ENCODE measurements around the gene BAX. TPM values are rescaled to one million over a fixed set of nuclear protein-coding genes. Genes with fewer than 3 reads are reported as not detected.

Gene BAX
- total and polyA plus RNA-seq, 2 of the 4 experiments (the other 2 are of a cell fraction) = 23.3 to 169 TPM

- Histone ChIP-seq H3K4me3 (ENCODE audit: insufficient read depth, low read depth, low read length) (peak overlapping the region; percentile 93), H3K4ac (ENCODE audit: low read depth, low read length) (peak overlapping the region; percentile 54), H2AFZ (replicated peaks; ENCODE audit: low read length, poor library complexity) (peak overlapping the region; percentile 90), H2BK20ac (ENCODE audit: low read depth, low read length) (no peak overlapping the region; the same call in 1 of the 2 replicates), H3K4me1 (ENCODE audit: control insufficient read depth, insufficient read depth, low read length) (peaks cover 8% of the 10 kb centered on the region), H3K14ac (replicated peaks; ENCODE audit: low read depth, low read length) (peak overlapping the region; percentile 46), H4K20me1 (ENCODE audit: insufficient read depth, low read length) (0 out of 2 replicates have a peak, but pooled peaks cover 2% of the 10 kb centered on the region), H2BK15ac (ENCODE audit: low read depth, low read length) (no peak overlapping the region), H3K79me1 (ENCODE audit: low read depth in 1 of 2, low read length in 2 of 2) (peaks cover 19 to 38% of the 10 kb centered on the region in 2 experiments), H3K9me3 (ENCODE audit: control insufficient read depth, insufficient read depth, low read length) (no peaks in the 10 kb centered on the region), H3K27me3 (ENCODE audit: control insufficient read depth, insufficient read depth, low read length) (no peaks in the 10 kb centered on the region), H3K27ac (ENCODE audit: insufficient read depth, low read length) (peak overlapping the region; percentile 55), H3K56ac (ENCODE audit: extremely low read depth, insufficient read depth, low read length) (peak overlapping the region; percentile 63), H3K18ac (ENCODE audit: low read depth, low read length) (peak overlapping the region; percentile 30; the same call in 1 of the 2 replicates), H2BK120ac (ENCODE audit: low read depth, low read length) (peak overlapping the region; percentile 21), H3K9ac (ENCODE audit: low read depth, low read length) (peak overlapping the region; percentile 59), H4K91ac (ENCODE audit: insufficient read depth, low read depth, low read length) (peak overlapping the region; percentile 65), H3K4me2 (ENCODE audit: low read depth, low read length) (peak overlapping the region; percentile 83), H2AK5ac (ENCODE audit: low read depth, low read length) (peak overlapping the region; percentile 5; the same call in 1 of the 2 replicates), H4K8ac (ENCODE audit: low read depth in 2 of 2, low read length in 2 of 2) (peak overlapping the region; percentile 85 to 89), H3K23ac (ENCODE audit: low read depth, low read length) (peak overlapping the region; percentile 12), H3K9me1 (ENCODE audit: insufficient read depth, low read length) (peaks cover 15% of the 10 kb centered on the region), H2AK9ac (replicated peaks; ENCODE audit: low read depth, low read length, poor library complexity) (peak overlapping the region; percentile 71), H3K36me3 (ENCODE audit: control insufficient read depth, insufficient read depth, low read length) (peaks cover 11% of the 10 kb centered on the region), H4K5ac (ENCODE audit: low read depth, low read length) (peak overlapping the region; percentile 73), H2BK5ac (ENCODE audit: low read depth, low read length, poor library complexity, severe bottlenecking) (peak overlapping the region; percentile 8)
- WGBS, 2 experiments (ENCODE audit: extremely low coverage in 2 of 2, insufficient read length in 1 of 2) = 53% methylated on average over 3 of the region's 11 CpGs; no CpG with 5 or more reads in 1 of the 2 experiments
- DNase-seq = no peak
- intact Hi-C loops (cut with micrococcal nuclease) (loop anchor here (2.0 kb wide), 1 partner anchor 53 kb away; the partner anchor contains the start of gene NUCB1), in situ Hi-C loops (cut with MboI; ENCODE audit: low sequenced_read_pairs) (no loop called here), dilution Hi-C loops (cut with HindIII; ENCODE audit: low sequenced_read_pairs, unreplicated experiment) (no loop called here)
- ChIA-PET CTCF (no interaction called here), POLR2A (ENCODE audit: unreplicated experiment) (interaction anchor here (0.6 to 1.3 kb wide), 3 partner anchors 10 to 117 kb away, joined by 4 to 7 read pairs (median 6); no protein-coding TSS in a partner anchor)
- no peak for ATAC-seq (ENCODE audit: low read depth)
- no TSS peak for BruUV-seq (replicated peaks)
- TF ChIP-seq CHD1 (IDR thresholded peaks at IDR 0.05; ENCODE audit: low read depth, low read length) (no peak), FOS (IDR thresholded peaks at IDR 0.05; ENCODE audit: low read depth, low read length) (no peak), MAZ (IDR thresholded peaks at IDR 0.05; ENCODE audit: borderline replicate concordance, low read depth, low read length) (no peak), ELK1 (IDR thresholded peaks at IDR 0.05; ENCODE audit: borderline replicate concordance, low read depth, low read length) (no peak), CEBPB (IDR thresholded peaks at IDR 0.05; ENCODE audit: low read depth, low read length) (no peak), RAD21 (IDR thresholded peaks at IDR 0.05; ENCODE audit: low read length) (no peak), RCOR1 (IDR thresholded peaks at IDR 0.05; ENCODE audit: insufficient replicate concordance, low read length) (no peak), MAFK (IDR thresholded peaks at IDR 0.05; ENCODE audit: low read depth, low read length) (no peak), SMC3 (IDR thresholded peaks at IDR 0.05; ENCODE audit: low read depth, low read length) (no peak), MXI1 (IDR thresholded peaks at IDR 0.05; ENCODE audit: borderline replicate concordance, low read depth, low read length) (no peak), BHLHE40 (IDR thresholded peaks at IDR 0.05; ENCODE audit: low read depth, low read length) (no peak), NFE2L2 (IDR thresholded peaks at IDR 0.05; ENCODE audit: low read depth, low read length) (no peak), CTCF (conservative IDR thresholded peaks at IDR 0.05; ENCODE audit: low read depth, low read length) (no peak), USF2 (IDR thresholded peaks at IDR 0.05; ENCODE audit: low read depth, low read length) (no peak), POLR2A (IDR thresholded peaks at IDR 0.05; ENCODE audit: low read depth, low read length) (no peak)
Measured at GRCh38 chr19:48953990-48954594, 583 bp upstream of the BAX start.

All from IMR-90 (cell line).